ENCODE results near the gene LDLRAD2.

LDLRAD2 gene

GRCh38 chr1:21860971-21861370 lies 48.9 kb downstream of the LDLRAD2 start:
- DNase-seq (ENCODE audit: low read depth in 2 of 2) = no peak

DNA sequence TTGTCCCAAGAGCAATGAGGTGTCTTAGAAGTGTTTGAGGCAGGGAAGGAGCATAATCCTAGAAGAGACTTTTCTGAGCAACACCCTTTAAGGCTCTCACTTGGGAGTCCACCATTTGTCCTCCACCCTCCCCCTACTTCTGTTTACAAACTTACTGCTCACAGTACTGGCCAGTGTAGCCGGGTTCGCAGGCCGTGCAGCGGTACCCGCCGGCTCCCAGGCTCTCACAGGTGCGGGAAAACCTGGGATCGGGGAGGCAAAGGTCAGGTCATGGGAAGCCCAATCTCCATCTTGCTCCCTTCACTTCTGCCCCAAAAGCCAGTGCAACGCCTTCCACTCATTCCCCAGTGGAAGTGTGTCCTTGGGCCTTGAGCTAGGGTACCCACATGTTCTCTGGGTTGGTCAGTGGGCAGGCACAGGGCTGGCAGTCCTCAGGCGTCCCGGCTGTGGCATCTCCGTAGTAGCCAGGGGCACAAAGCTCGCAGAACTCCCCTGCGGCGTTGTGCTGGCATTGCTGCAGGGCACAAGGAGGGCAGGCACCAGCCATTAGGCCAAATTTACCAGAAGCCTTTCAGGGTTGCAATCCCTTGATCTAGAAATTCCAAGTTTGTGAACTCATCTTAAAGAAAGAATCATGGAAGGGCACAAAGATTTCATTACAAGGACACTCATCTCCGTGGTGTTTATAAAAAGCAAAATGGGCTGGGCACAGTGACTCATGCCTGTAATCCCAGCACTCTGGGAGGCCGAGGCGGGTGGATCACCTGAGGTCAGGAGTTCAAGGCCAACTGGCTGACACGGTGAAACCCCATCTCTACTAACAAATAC lies 49.8 kb downstream of the LDLRAD2 start:
- no peak for DNase-seq (ENCODE audit: low read depth in 2 of 2)

- no peak for DNase-seq (ENCODE audit: low read depth in 2 of 2)
Measured at GRCh38 chr1:21863981-21864380, 51.9 kb downstream of the LDLRAD2 start.

DNA sequence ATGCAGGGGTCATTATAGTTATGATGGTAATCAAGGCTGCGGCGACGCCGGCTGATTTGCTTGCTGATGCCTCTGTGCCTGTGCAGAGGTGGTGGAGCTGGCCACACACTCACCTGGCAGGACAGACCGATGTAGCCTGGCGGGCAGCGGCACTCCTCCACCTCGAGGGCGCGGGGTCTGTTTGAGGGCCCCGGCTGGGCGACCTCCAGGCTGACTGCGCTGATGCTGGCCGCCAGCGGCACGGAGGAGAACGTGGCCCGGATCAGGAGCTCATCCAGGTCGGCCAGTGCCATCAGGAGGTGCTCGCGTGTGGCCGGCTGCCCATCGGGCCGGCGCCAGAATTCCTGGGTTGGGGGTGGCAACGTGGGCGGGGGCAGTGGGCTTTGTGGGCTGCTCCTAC lies 52.7 kb downstream of the LDLRAD2 start:
- DNase-seq (ENCODE audit: low read depth in 2 of 2) = no peak

DNA sequence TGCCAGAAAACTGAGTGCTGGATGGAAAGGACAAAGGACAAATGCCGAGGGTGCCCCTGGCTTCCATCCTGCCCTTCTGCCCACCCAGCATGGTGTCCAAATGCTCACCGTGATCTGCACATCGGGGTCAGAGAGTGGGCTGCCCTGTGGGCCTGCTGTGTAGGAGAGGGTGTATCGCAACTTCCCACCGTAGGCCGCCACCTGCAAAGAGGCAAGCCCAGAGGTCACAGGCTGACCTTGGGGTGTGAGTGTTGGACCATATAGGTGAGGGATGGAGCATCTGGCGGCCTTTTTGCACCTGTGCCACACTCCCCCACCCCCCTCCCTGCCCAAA lies 53.5 kb downstream of the LDLRAD2 start:
- no peak for DNase-seq (ENCODE audit: low read depth in 2 of 2)

- DNase-seq (ENCODE audit: low read depth in 2 of 2) = no peak
Measured at GRCh38 chr1:21865943-21866706, 54.1 kb downstream of the LDLRAD2 start.

DNA sequence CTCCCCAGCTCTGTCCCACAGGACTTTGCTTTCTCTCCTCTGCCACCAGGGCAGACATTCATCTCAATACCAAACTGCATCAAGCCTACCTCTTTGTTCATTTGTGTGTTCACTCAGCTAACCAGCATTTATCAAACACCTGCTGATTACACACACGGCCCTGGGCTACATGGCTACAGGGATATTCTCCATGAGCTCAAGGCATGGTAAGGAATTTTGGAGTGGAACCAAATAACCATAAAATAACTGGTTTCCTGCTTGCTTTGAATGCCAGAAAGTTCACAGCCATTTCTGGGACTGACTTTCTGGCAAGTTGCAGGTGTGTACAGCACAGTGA lies 54.6 kb downstream of the LDLRAD2 start:
- DNase-seq (ENCODE audit: low read depth in 2 of 2) = no peak

DNA sequence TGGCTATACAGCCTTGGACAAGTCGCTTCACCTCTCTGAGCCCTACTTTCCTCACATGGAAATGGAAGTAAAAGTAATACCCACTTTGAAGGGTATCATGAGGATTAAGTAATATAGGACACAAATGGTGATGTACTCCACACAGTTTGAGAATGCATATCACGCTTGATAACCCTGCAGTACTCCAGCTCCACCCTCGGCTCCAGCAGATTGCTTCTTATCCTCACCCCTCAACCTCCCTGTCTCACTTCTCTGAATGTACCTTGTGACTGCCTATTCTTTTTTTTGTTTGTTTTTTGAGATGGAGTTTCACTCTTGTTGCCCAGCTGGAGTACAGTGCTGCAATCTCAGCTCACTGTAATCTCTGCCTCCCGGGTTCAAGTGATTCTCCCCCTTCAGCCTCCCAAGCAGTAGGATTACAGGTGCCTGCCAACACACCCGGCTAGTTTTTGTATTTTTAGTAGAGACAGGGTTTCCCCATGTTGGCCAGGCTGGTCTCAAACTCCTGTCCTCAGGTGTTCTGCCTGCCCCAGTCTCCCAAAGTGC lies 55.5 kb downstream of the LDLRAD2 start:
- no peak for DNase-seq (ENCODE audit: low read depth in 2 of 2)

- DNase-seq (ENCODE audit: low read depth in 2 of 2) = no peak
Measured at GRCh38 chr1:21868482-21868881, 56.4 kb downstream of the LDLRAD2 start.

GRCh38 chr1:21868941-21869454 lies 56.9 kb downstream of the LDLRAD2 start:
- DNase-seq (ENCODE audit: low read depth in 2 of 2) = no peak

- no peak for DNase-seq (ENCODE audit: low read depth in 2 of 2)
Measured at GRCh38 chr1:21869620-21870121, 57.6 kb downstream of the LDLRAD2 start.

DNA sequence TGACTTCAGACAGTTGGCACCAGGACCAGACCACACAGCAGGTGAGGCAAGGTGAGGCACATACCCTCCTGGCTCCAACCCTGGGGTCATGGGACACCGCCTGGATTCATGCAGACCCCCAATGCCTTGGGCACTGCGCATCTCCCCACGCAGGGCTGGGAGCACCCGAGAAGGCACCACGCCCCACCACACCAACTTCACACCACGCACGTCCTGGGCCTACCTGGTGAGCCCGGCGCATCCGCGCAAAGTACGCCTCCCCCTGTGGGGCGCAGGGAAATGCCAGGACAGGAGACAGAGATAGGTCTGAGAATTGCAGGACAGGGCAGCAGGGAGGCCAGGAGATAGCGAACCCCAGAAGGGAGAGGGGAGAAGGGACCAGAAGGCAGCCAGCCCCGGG lies 58.5 kb downstream of the LDLRAD2 start:
- no peak for DNase-seq (ENCODE audit: low read depth in 2 of 2)

DNA sequence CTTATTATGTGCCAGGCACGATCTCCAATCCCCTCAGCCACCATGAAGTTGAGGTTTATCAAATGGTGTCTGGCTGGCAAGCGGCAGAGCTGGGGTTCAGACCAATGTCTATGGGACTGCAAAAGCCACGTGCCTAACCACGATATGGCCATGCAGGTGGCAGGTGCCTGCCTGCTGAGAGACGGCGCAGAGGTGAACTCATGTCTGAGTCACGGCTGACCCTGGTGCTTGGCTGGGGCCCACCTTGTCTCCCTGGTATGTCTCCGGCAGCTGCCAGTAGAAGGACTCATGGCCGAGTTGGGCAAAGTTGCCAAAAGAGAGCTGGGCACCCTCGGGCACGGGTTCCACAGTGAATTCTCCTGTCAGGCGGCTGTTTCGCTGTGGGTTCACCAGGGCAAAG lies 59.9 kb downstream of the LDLRAD2 start:
- no peak for DNase-seq (ENCODE audit: low read depth in 2 of 2)

DNA sequence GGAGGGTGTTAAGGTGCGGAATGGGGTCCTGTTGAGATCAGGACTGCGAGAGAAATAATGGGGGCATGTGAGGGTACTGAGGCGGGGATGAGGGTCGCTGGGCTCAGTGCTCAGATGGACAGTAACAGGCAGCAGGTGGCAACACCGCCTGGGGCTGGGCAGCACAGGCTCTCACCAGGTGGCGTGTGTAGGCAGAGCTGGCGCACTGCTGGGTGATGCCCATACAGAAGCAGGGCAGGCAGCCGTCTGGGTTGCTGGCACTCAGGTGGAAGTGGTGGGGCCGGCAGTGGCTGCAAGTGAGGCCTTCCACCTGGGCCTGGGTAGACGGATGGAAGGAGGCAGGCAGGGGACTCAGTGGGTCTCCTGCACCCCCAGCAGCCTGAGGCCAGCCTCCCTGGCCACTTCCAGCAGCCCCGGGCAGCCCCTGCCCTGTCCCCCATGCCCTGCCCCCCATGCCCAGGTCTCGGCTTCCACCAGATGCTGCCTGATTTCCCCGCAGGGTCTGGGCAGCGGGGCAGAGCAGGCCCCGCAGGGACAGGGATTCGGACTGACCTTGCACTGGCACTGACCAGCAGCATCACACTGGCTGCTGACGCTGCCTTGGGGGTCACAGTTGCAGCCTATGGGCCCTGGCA lies 60.5 kb downstream of the LDLRAD2 start:
- DNase-seq (ENCODE audit: low read depth in 2 of 2) = no peak

GRCh38 chr1:21873174-21873573 lies 61.1 kb downstream of the LDLRAD2 start:
- DNase-seq (ENCODE audit: low read depth in 2 of 2) = no peak

DNA sequence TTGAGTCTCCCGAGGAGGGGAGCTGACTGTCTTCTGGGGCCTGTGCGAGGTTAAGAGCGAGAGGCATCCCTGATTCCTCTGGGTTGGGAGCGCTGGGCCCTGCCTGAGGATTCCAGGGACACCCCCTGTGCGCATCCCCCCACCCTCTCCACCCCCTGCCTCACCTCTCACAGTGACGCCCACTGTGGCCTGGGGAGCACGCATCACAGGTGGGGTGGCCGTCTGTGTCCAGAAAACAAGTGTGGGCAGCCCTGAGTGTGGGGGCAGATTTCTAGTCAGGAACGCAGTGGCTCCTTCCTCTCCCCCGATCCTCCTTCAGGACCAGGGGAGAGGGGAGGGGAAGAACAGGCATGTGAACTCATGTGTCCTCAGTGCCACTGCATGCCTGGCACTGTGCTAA lies 61.7 kb downstream of the LDLRAD2 start:
- DNase-seq (ENCODE audit: low read depth in 2 of 2) = no peak

DNA sequence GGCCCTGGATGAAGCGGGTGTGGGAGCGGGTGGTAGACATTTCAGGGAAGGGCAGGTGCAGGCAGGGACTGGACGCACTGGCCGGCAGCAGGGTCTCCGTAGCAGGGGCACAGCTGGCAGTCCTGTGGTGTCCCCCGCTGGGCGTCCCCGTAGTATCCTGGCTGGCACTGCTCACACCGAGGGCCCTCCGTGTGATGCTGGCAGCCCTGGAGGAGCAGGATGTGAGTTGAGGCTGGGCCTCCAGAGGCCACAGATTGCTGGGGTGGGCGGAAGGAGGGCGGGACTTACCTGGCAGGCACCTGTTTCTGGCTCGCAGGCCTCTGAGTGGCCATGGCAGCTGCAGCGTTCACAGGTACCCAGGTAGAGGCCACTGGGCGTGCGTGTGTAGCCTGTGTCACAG lies 62.3 kb downstream of the LDLRAD2 start:
- DNase-seq (ENCODE audit: low read depth in 2 of 2) = no peak
